ENCODE data around the gene MAVS.

MAVS gene

GRCh38 chr20:3911956-3912355, 65.3 kb downstream of the MAVS start:
- no peak for DNase-seq (ENCODE audit: low read depth)

- no peak for DNase-seq (ENCODE audit: low read depth)
Measured at GRCh38 chr20:3914446-3914845, 67.8 kb downstream of the MAVS start.

- DNase-seq (ENCODE audit: low read depth) = no peak
Measured at GRCh38 chr20:3915691-3916090, 69.1 kb downstream of the MAVS start.

- DNase-seq (ENCODE audit: low read depth) = no peak
Measured at GRCh38 chr20:3916364-3916763, 69.7 kb downstream of the MAVS start.

GRCh38 chr20:3919352-3919751, 72.7 kb downstream of the MAVS start:
- DNase-seq (ENCODE audit: low read depth) = no peak

- DNase-seq (ENCODE audit: low read depth) = no peak
Measured at GRCh38 chr20:3922223-3922982, 75.8 kb downstream of the MAVS start.

GRCh38 chr20:3922983-3923339, 76.3 kb downstream of the MAVS start:
- no peak for DNase-seq (ENCODE audit: low read depth)

- DNase-seq (ENCODE audit: low read depth) = no peak
Measured at GRCh38 chr20:3923818-3924217, 77.2 kb downstream of the MAVS start.

- DNase-seq (ENCODE audit: low read depth) = no peak
Measured at GRCh38 chr20:3924304-3925112, 77.9 kb downstream of the MAVS start.

- no peak for DNase-seq (ENCODE audit: low read depth)
Measured at GRCh38 chr20:3925113-3925695, 78.6 kb downstream of the MAVS start.
